K562 (cell line): ENCODE data around the gene PPP1R37. TPM values are rescaled to one million over a fixed set of nuclear protein-coding genes. Genes with fewer than 3 reads are reported as not detected.
A peak's percentile ranks its signal among the peaks of the same experiment; 100 is the strongest.

Source experiments
- ARID4B ChIP-seq: sonication (generic); formaldehyde crosslinking; IDR thresholded peaks from 2 replicates; pipeline ENCODE4 v1.8.0; 2022; ENCODE audit warnings: mild to moderate bottlenecking, missing genetic modification reagents
- ATF1 ChIP-seq, 2 experiments: fragments of 450-650 bp in 1 of 2; IDR thresholded peaks; 2 replicates each; pipeline ENCODE4 v1.6.1; 2016; ENCODE audit warnings: missing compliant biosample characterization in 1 of 2, missing genetic modification characterization in 1 of 2
- ILF3 ChIP-seq: fragments of 450-650 bp; IDR thresholded peaks from 2 replicates; pipeline ENCODE4 v1.6.1; 2018; ENCODE audit warnings: antibody characterized with exemption, mild to moderate bottlenecking, moderate library complexity, borderline replicate concordance
- KDM5B ChIP-seq: fragments of 200-600 bp; sonication (generic); IDR thresholded peaks from 2 replicates; pipeline ENCODE4 v1.6.1; 2012; ENCODE audit warnings: low read depth, mild to moderate bottlenecking, moderate library complexity, low read length, control low read depth, inconsistent platforms; ENCODE audit not compliant: insufficient replicate concordance
- NFE2 ChIP-seq: IDR thresholded peaks from 2 replicates; pipeline ENCODE4 v1.6.1; 2014; ENCODE audit warnings: antibody characterized with exemption, low read depth
- NFIC ChIP-seq: fragments of 450-650 bp; IDR thresholded peaks from 2 replicates; pipeline ENCODE4 v1.6.1; 2017; ENCODE audit warnings: mild to moderate bottlenecking, inconsistent platforms
- NONO ChIP-seq, 2 experiments: fragments of 200-400 bp in 1 of 2; fragments of 450-650 bp in 1 of 2; formaldehyde crosslinking in 1 of 2; IDR thresholded peaks; 2 replicates each; pipeline ENCODE4 v1.6.1; 2017; ENCODE audit warnings: low read depth in 2 of 2, mild to moderate bottlenecking in 2 of 2, moderate library complexity in 2 of 2, low read length in 1 of 2
- RBBP5 ChIP-seq: fragments of 200-600 bp; sonication (generic); IDR thresholded peaks from 2 replicates; pipeline ENCODE4 v1.6.1; 2012; ENCODE audit warnings: borderline replicate concordance, mild to moderate bottlenecking, low read length, control low read depth, inconsistent platforms; ENCODE audit not compliant: insufficient read depth, poor library complexity, severe bottlenecking
- ZBTB1 ChIP-seq: sonication (generic); formaldehyde crosslinking; IDR thresholded peaks from 2 replicates; pipeline ENCODE4 v1.8.1; 2023; ENCODE audit warnings: missing genetic modification reagents, low read depth, mild to moderate bottlenecking, borderline replicate concordance
- ZBTB8A ChIP-seq: fragments of 450-650 bp; IDR thresholded peaks from 2 replicates; pipeline ENCODE4 v1.6.1; 2018; ENCODE audit warnings: mild to moderate bottlenecking, moderate library complexity; ENCODE audit not compliant: partially characterized antibody
- polyA plus RNA-seq, 8 experiments: library from polyadenylated mRNA; depleted of rRNA in 4 of 8; stranded (reverse) in 5 of 8; unstranded in 3 of 8; fragments of >200 nt; fragmentation: Nextera tagmentation in 2 of 8; fragmentation: Illumina TruSeq in 1 of 8; extraction: Ambion mirVana in 2 of 8; extraction: Trizol in 1 of 8; gene quantifications; 2 replicates each; pipeline versions ENCODE4 v1.2.1 to v1.2.3, GENCODE V29; 2011 to 2014; ENCODE audit warnings: inconsistent platforms in 1 of 8, missing spikeins in 1 of 8
- total RNA-seq, 7 experiments: library from RNA; depleted of rRNA in 6 of 7; stranded (reverse); fragments of >200 nt in 6 of 7; fragmentation: Illumina TruSeq in 2 of 7; extraction: Trizol in 2 of 7; gene quantifications; 2 replicates each; pipeline versions ENCODE4 v1.2.1 to v1.2.3, GENCODE V29; 2011 to 2021; ENCODE audit warnings: low replicate concordance in 1 of 7
- TF ChIP-seq, protein P1 (sequence below), 2 experiments: IDR thresholded peaks; 2 replicates each; pipeline ENCODE4 v1.6.1; 2012; ENCODE audit warnings: improper control_type of control experiment in 2 of 2, low read depth in 2 of 2, low read length in 2 of 2, borderline replicate concordance in 1 of 2
- TF ChIP-seq, protein P2 (sequence below), 2 experiments: fragments of 250-450 bp in 1 of 2; fragments of 450-650 bp in 1 of 2; sonication (Bioruptor Pico) in 1 of 2; IDR thresholded peaks; 2 replicates each; pipeline versions ENCODE4 v1.6.1 to v1.8.0; 2016 to 2021; ENCODE audit warnings: mild to moderate bottlenecking in 2 of 2, moderate library complexity in 2 of 2, missing compliant biosample characterization in 1 of 2, missing genetic modification characterization in 1 of 2
- TF ChIP-seq, protein P3 (sequence below): fragments of 250-450 bp; sonication (Bioruptor Pico); IDR thresholded peaks from 2 replicates; pipeline ENCODE4 v1.9.0; 2021; ENCODE audit warnings: mild to moderate bottlenecking, inconsistent platforms

PPP1R37 gene
- total and polyA plus RNA-seq, 9 of the 15 experiments (the other 6 are each of a cell fraction or from before 2014, with no cell fraction given) = 0.04 to 20.3 (median 7.3) TPM

DNA sequence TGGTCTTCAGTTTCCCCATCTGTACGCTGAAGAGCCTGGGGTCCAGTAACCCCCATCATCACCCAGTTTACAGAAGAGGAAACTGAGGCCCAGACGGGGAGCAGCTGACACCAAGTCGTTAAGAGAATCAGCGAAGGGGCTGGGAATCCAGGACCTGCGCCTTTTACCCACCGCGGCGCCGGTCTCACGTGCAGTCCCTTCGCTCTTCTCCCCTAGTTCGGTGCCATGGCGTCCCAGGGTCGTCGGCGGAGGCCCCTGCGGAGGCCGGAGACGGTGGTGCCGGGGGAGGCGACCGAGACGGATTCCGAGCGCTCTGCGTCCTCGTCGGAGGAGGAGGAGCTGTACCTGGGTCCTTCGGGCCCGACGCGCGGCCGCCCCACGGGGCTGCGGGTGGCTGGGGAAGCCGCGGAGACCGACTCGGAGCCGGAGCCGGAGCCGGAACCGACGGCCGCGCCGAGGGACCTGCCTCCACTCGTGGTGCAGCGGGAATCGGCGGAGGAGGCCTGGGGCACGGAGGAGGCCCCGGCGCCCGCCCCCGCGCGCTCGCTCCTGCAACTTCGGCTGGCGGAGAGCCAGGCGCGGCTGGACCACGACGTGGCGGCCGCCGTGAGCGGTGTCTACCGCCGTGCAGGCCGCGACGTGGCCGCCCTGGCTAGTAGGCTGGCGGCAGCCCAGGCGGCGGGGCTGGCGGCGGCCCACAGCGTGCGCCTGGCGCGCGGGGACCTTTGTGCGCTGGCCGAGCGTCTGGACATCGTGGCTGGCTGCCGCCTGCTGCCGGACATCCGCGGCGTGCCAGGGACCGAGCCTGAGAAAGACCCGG, 86.3 kb downstream of the PPP1R37 start (continued):
- TF ChIP-seq ARID4B (CRISPR knock-in tag) (no peak), ILF3 (0 out of 2 replicates have a peak, but pooled peaks have one; percentile 20), KDM5B (peak; percentile 46), NFE2 (peak; percentile 57), ATF1 (CRISPR knock-in tag; IDR thresholded peaks at IDR 0.05) (no peak), ATF1 (tag; IDR thresholded peaks at IDR 0.05) (peak; percentile 71), ZBTB1 (CRISPR knock-in tag) (peak; percentile 66; the same call in 1 of the 2 replicates), ZBTB8A (no peak), RBBP5 (peak; percentile 62), NFIC (peak; percentile 96), NONO (IDR thresholded peaks at IDR 0.05; ENCODE audit: low read depth in 2 of 2, low read length in 1 of 2) (peak in 1 of 2 experiments; percentile 76; a peak in 3 of 4 replicates)
- TF ChIP-seq, protein P1, sequence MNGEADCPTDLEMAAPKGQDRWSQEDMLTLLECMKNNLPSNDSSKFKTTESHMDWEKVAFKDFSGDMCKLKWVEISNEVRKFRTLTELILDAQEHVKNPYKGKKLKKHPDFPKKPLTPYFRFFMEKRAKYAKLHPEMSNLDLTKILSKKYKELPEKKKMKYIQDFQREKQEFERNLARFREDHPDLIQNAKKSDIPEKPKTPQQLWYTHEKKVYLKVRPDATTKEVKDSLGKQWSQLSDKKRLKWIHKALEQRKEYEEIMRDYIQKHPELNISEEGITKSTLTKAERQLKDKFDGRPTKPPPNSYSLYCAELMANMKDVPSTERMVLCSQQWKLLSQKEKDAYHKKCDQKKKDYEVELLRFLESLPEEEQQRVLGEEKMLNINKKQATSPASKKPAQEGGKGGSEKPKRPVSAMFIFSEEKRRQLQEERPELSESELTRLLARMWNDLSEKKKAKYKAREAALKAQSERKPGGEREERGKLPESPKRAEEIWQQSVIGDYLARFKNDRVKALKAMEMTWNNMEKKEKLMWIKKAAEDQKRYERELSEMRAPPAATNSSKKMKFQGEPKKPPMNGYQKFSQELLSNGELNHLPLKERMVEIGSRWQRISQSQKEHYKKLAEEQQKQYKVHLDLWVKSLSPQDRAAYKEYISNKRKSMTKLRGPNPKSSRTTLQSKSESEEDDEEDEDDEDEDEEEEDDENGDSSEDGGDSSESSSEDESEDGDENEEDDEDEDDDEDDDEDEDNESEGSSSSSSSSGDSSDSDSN (IDR thresholded peaks at IDR 0.05; ENCODE audit: borderline replicate concordance in 1 of 2, low read depth in 2 of 2, low read length in 2 of 2) = peak; percentile 19 to 79; a peak in 3 of 4 replicates
- TF ChIP-seq, protein P2, sequence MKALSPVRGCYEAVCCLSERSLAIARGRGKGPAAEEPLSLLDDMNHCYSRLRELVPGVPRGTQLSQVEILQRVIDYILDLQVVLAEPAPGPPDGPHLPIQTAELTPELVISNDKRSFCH (CRISPR knock-in tag; IDR thresholded peaks at IDR 0.05) = no peak
- TF ChIP-seq, protein P2 (tag; IDR thresholded peaks at IDR 0.05) = peak; percentile 38; the same call in 1 of the 2 replicates
- TF ChIP-seq, protein P3, sequence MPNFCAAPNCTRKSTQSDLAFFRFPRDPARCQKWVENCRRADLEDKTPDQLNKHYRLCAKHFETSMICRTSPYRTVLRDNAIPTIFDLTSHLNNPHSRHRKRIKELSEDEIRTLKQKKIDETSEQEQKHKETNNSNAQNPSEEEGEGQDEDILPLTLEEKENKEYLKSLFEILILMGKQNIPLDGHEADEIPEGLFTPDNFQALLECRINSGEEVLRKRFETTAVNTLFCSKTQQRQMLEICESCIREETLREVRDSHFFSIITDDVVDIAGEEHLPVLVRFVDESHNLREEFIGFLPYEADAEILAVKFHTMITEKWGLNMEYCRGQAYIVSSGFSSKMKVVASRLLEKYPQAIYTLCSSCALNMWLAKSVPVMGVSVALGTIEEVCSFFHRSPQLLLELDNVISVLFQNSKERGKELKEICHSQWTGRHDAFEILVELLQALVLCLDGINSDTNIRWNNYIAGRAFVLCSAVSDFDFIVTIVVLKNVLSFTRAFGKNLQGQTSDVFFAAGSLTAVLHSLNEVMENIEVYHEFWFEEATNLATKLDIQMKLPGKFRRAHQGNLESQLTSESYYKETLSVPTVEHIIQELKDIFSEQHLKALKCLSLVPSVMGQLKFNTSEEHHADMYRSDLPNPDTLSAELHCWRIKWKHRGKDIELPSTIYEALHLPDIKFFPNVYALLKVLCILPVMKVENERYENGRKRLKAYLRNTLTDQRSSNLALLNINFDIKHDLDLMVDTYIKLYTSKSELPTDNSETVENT (CRISPR knock-in tag) = peak; percentile 54
